ENCODE results near the gene HELT.

DNA sequence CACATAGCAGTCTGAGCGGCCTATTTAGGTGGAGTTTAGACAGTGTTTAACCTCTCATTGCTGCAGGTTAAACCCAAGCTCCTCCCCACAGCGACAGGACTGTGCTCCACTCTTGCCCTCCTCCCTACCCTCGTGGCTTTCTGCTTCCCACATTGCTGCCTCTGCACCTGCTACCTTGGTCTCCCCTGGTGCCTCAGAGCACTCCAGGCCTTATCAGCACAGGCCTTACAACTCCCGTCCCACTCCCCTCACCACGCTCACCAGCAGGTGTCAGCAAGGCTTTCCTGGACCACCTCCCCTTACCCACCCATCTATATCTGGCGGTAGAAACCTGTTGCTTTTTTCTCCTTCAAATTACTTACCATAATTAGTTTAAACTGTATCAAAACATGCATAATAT, 18.6 kb downstream of the HELT start:
- TF ChIP-seq, protein P1, sequence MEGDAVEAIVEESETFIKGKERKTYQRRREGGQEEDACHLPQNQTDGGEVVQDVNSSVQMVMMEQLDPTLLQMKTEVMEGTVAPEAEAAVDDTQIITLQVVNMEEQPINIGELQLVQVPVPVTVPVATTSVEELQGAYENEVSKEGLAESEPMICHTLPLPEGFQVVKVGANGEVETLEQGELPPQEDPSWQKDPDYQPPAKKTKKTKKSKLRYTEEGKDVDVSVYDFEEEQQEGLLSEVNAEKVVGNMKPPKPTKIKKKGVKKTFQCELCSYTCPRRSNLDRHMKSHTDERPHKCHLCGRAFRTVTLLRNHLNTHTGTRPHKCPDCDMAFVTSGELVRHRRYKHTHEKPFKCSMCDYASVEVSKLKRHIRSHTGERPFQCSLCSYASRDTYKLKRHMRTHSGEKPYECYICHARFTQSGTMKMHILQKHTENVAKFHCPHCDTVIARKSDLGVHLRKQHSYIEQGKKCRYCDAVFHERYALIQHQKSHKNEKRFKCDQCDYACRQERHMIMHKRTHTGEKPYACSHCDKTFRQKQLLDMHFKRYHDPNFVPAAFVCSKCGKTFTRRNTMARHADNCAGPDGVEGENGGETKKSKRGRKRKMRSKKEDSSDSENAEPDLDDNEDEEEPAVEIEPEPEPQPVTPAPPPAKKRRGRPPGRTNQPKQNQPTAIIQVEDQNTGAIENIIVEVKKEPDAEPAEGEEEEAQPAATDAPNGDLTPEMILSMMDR (IDR thresholded peaks at IDR 0.05): no peak
- no peak for TF ChIP-seq ZNF423 (CRISPR knock-in tag; IDR thresholded peaks at IDR 0.05)
- TF ChIP-seq KAT7 (CRISPR knock-in tag; IDR thresholded peaks at IDR 0.05; ENCODE audit: borderline replicate concordance): no peak
- no peak for TF ChIP-seq FOXK1 (CRISPR knock-in tag; IDR thresholded peaks at IDR 0.05)
- TF ChIP-seq ETV6 (CRISPR knock-in tag; IDR thresholded peaks at IDR 0.05): no peak
- TF ChIP-seq, protein P2, sequence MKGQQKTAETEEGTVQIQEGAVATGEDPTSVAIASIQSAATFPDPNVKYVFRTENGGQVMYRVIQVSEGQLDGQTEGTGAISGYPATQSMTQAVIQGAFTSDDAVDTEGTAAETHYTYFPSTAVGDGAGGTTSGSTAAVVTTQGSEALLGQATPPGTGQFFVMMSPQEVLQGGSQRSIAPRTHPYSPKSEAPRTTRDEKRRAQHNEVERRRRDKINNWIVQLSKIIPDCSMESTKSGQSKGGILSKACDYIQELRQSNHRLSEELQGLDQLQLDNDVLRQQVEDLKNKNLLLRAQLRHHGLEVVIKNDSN (CRISPR knock-in tag; IDR thresholded peaks at IDR 0.05): no peak
- TF ChIP-seq ZNF138 (CRISPR knock-in tag; conservative IDR thresholded peaks at IDR 0.05): no peak
- TF ChIP-seq HMGA2 (CRISPR knock-in tag; IDR thresholded peaks at IDR 0.05): no peak
